Measurements from ENCODE around the gene USH2A.

USH2A gene

DNA sequence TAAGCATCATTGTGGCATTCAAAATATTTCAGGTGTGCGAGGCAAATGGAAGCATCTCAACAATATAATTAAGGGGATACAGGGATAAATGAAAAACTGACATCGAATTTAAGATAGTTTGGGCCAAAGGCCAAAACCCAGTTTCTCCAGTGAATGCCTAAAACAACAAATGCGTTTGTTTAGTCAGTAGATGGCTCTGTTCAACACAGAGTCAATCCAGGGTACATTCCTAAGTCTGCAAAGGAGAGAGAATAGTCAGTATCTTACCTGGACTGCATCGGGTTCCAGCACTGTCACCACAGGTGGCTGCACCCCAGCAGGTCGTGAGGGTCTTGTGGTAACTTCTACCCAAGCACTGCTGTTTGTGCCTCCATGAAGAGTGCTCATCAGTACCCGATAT, 535.1 kb downstream of the USH2A start:
- no peak overlapping the region for H3K27ac ChIP-seq
- no peak for DNase-seq
- TF ChIP-seq, protein P1, sequence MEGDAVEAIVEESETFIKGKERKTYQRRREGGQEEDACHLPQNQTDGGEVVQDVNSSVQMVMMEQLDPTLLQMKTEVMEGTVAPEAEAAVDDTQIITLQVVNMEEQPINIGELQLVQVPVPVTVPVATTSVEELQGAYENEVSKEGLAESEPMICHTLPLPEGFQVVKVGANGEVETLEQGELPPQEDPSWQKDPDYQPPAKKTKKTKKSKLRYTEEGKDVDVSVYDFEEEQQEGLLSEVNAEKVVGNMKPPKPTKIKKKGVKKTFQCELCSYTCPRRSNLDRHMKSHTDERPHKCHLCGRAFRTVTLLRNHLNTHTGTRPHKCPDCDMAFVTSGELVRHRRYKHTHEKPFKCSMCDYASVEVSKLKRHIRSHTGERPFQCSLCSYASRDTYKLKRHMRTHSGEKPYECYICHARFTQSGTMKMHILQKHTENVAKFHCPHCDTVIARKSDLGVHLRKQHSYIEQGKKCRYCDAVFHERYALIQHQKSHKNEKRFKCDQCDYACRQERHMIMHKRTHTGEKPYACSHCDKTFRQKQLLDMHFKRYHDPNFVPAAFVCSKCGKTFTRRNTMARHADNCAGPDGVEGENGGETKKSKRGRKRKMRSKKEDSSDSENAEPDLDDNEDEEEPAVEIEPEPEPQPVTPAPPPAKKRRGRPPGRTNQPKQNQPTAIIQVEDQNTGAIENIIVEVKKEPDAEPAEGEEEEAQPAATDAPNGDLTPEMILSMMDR (IDR thresholded peaks at IDR 0.05; ENCODE audit: low read depth, low read length): peak; percentile 22; the same call in 1 of the 2 replicates

DNA sequence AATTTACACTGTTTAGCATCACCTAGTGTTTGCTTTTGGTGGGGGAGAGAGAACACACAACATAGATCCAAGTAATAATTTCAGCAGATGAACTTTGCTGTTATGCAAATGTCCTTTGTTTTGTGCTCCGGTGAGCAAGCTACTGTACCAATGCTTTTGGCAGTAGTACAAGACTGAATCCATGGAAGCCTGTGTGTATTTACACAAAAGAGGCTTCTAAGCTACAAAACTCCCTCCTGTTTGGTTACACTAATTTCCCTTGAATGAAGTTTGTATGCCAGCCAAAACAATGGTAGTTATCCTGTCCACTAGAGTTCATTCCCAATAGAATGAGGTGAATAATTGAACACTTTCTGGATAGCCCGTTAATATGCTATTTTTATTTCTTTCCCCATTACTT, 535.6 kb downstream of the USH2A start:
- Histone ChIP-seq H3K36me3 (no peaks in the 10 kb centered on the region), H3K27me3 (ENCODE audit: insufficient read depth, low read depth, severe bottlenecking) (no peaks in the 10 kb centered on the region), H3K4me3 (ENCODE audit: low read depth, low read length) (no peak overlapping the region), H3K9me3 (ENCODE audit: severe bottlenecking) (no peaks in the 10 kb centered on the region), H3K27ac (no peak overlapping the region)
- no peak for DNase-seq
- TF ChIP-seq, protein P1 (IDR thresholded peaks at IDR 0.05; ENCODE audit: low read depth, low read length): no peak

More for the DNA sequence above, 535.1 kb downstream of the USH2A start:
- Histone ChIP-seq H3K9me3 (ENCODE audit: severe bottlenecking) (no peaks in the 10 kb centered on the region), H3K36me3 (no peaks in the 10 kb centered on the region), H3K27me3 (ENCODE audit: insufficient read depth, low read depth, severe bottlenecking) (no peaks in the 10 kb centered on the region), H3K4me3 (ENCODE audit: low read depth, low read length) (no peak overlapping the region)

DNA sequence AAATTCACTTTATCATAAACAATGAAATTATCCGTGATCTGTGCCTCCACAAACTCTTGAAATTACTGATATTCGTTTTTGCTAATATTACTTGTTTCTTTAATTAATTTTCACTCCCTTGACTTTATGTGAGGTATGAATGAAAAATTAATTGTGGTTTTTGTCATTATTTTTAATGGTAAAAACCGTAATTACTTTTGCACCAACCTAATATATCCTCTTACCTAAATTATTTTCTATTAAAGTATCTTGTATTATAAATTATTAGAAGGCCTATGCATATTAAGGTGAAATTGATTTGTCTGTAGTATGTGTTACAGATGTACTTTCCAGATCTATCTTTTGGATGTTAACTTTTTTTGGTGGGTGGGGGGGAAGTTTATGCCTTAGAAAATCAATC, 540.2 kb downstream of the USH2A start:
- H3K27ac ChIP-seq: no peak overlapping the region
- DNase-seq: no peak
- H3K36me3 ChIP-seq: no peaks in the 10 kb centered on the region
- no peak overlapping the region for H3K4me3 ChIP-seq (ENCODE audit: low read depth, low read length)
- H3K9me3 ChIP-seq (ENCODE audit: severe bottlenecking): no peaks in the 10 kb centered on the region
- H3K27me3 ChIP-seq (ENCODE audit: insufficient read depth, low read depth, severe bottlenecking): no peaks in the 10 kb centered on the region
- TF ChIP-seq, protein P1 (IDR thresholded peaks at IDR 0.05; ENCODE audit: low read depth, low read length): no peak

DNA sequence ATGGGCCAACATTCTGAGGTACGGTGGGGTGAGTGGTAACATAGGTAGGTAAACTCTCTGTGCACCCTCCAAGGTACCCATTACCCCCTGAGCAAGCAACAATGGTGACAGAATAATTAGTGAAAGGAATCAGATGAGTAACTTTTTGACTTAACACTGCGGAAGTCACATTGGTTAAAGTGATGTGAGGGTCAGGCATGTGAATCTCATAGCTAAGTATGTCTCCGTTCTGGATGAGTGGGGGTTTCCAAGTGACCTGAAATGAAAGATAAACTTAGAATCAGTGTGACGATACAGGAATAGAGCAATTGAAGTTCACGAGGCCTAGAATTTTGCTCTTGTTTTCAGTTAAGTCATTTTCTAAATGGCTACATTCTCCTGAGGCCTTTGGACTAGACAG, 544.4 kb downstream of the USH2A start:
- H3K9me3 ChIP-seq (ENCODE audit: severe bottlenecking): no peaks in the 10 kb centered on the region
- no peaks in the 10 kb centered on the region for H3K36me3 ChIP-seq
- no peaks in the 10 kb centered on the region for H3K27me3 ChIP-seq (ENCODE audit: insufficient read depth, low read depth, severe bottlenecking)
- no peak for DNase-seq
- no peak overlapping the region for H3K27ac ChIP-seq
- TF ChIP-seq, protein P1 (IDR thresholded peaks at IDR 0.05; ENCODE audit: low read depth, low read length): no peak
- H3K4me3 ChIP-seq (ENCODE audit: low read depth, low read length): no peak overlapping the region

DNA sequence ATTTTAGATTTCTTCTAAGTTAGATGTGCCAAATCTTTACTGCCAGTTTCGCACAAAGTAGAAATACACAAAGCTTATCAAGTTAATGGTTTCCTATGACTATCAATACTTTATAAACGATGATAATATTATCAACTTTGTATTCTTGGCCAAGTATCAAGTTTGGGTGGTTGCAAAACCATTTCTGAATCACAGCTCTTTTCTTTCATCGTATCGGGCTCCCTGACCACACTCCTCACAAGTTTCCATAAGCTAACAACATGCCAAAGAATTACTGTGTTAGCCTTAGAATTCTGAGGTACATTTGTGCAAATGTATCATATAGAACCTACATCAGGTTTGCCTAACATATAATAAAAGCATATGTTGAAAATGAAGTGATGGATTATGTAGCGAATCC, 545.1 kb downstream of the USH2A start:
- Histone ChIP-seq H3K36me3 (no peaks in the 10 kb centered on the region), H3K27ac (no peak overlapping the region), H3K4me3 (ENCODE audit: low read depth, low read length) (no peak overlapping the region), H3K9me3 (ENCODE audit: severe bottlenecking) (no peaks in the 10 kb centered on the region), H3K27me3 (ENCODE audit: insufficient read depth, low read depth, severe bottlenecking) (no peaks in the 10 kb centered on the region)
- TF ChIP-seq, protein P1 (IDR thresholded peaks at IDR 0.05; ENCODE audit: low read depth, low read length): no peak
- no peak for DNase-seq

DNA sequence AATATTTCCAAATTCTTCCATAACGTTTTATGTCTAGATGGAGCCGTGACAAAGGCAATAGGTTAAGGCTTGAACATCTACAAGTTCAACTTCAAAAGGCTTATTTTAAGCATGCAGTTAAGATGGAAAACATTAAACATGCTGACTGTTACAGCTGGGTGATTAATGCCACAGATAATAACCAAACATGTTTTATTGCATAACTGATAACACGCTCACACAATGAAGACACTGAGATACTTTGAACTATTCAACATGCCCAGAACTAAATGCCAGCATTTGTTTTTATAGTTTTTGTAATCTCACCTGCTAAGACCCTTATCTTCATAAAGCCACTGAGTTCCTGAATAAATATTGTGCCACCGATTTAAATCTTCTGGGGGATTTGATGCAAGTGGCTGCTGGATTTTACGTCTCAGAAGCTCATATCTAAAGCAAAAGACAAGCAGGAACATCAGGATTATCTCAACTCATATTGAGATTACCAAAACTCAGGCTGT, 545.7 kb downstream of the USH2A start:
- no peak for DNase-seq
- Histone ChIP-seq H3K4me3 (ENCODE audit: low read depth, low read length) (no peak overlapping the region), H3K27ac (no peak overlapping the region), H3K36me3 (no peaks in the 10 kb centered on the region), H3K9me3 (ENCODE audit: severe bottlenecking) (no peaks in the 10 kb centered on the region), H3K27me3 (ENCODE audit: insufficient read depth, low read depth, severe bottlenecking) (no peaks in the 10 kb centered on the region)
- TF ChIP-seq, protein P1 (IDR thresholded peaks at IDR 0.05; ENCODE audit: low read depth, low read length): no peak

Measured in WERI-Rb-1 (cell line).